Astrocyte of the cerebellum (primary cell): Measurements from ENCODE around the gene ZDHHC3.

ENCODE experiments used
- DNase-seq: peaks from one replicate; pipeline ENCODE4 v3.0.0-alpha.2; 2011; ENCODE audit warnings: low read depth
- H3K4me3 ChIP-seq: 2 replicates; pipeline ENCODE4 v1.5.1; 2011; ENCODE audit warnings: mild to moderate bottlenecking, low read depth, low read length, moderate library complexity
- in situ Hi-C: cut with HindIII; loops from 2 replicates; pipeline ENCODE4 v1.10.0; 2017; ENCODE audit warnings: low sequenced_read_pairs
- TF ChIP-seq, protein P1 (sequence below): IDR thresholded peaks from 2 replicates; pipeline ENCODE4 v1.5.1; 2012; ENCODE audit warnings: low read length, low read depth, moderate library complexity, mild to moderate bottlenecking; ENCODE audit errors: missing control alignments

ZDHHC3 gene

DNA sequence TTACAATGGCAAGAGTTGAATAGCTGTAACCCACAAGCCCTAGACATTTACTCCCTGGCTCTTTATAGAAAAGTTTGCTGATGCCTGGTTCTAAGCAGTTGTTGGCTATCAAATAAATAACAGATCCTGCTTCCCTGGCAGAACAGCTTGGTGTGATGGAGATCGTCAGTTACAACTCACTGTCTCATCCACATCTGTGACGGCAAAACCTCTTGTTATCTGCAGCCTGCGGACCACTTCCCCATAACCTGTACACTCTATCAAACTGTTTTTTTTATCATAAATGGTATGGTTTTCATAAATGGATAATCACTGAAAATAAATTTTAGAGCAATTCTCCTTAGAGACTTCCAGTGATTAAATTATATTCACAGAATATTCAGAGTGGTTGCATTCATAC, 14.1 kb downstream of the ZDHHC3 start:
- TF ChIP-seq, protein P1, sequence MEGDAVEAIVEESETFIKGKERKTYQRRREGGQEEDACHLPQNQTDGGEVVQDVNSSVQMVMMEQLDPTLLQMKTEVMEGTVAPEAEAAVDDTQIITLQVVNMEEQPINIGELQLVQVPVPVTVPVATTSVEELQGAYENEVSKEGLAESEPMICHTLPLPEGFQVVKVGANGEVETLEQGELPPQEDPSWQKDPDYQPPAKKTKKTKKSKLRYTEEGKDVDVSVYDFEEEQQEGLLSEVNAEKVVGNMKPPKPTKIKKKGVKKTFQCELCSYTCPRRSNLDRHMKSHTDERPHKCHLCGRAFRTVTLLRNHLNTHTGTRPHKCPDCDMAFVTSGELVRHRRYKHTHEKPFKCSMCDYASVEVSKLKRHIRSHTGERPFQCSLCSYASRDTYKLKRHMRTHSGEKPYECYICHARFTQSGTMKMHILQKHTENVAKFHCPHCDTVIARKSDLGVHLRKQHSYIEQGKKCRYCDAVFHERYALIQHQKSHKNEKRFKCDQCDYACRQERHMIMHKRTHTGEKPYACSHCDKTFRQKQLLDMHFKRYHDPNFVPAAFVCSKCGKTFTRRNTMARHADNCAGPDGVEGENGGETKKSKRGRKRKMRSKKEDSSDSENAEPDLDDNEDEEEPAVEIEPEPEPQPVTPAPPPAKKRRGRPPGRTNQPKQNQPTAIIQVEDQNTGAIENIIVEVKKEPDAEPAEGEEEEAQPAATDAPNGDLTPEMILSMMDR, result no peak
- in situ Hi-C loops, result no loop called here
- DNase-seq, result no peak

DNA sequence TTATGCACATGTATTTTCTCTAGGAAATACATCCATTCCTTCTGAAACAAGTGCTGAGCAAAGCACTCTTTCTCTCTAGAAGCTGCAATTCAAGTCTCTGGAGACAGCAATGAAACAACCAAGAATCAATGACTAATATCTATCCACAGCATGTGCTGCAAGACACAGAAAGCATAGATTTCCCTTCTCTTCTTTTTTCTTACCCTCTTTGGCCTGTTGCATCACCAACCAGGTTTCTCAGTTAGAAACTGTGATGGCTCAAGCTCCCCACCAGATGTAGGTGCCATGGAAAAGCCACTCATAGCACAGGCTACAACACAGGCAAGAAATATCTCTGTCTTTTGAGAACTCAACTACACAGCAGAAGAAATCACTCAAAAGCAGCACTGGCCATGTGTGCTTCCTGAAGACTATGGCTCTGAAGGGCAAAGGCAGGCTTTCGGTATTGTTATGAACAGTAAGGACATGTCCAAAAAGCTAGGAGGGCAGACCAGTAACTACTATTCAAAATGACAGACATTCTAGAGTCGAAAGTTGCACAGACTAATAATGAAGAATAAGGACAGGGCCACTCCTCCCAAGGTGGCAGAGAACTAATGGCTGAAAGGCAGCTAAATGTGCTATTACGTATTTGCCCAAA, 15.5 kb downstream of the ZDHHC3 start:
- TF ChIP-seq, protein P1, result no peak
- no peak overlapping the region for H3K4me3 ChIP-seq
- in situ Hi-C loops, result no loop called here
- no peak for DNase-seq

More for the DNA sequence above, 14.1 kb downstream of the ZDHHC3 start:
- H3K4me3 ChIP-seq, result no peak overlapping the region

DNA sequence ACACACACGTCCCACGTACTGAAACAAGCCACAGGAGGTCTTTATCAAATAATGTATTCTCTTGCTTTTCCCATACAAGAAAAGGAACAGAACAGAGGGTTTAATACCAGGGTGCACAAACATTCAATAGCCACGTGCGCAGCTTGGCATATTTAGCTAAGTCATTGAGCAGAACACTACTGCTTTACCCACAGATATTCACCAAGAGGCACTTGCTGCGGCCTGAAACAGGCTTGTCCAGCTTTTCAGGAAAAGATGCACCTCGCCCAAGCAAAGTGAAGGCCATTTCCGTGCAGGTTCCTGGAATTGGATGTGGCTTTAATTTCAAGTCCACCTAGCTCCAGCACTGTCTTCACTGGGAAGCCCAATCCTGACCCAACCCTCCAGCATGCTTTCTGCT, 17.6 kb downstream of the ZDHHC3 start:
- H3K4me3 ChIP-seq, result no peak overlapping the region
- in situ Hi-C loops, result no loop called here
- TF ChIP-seq, protein P1, result no peak
- DNase-seq, result no peak

DNA sequence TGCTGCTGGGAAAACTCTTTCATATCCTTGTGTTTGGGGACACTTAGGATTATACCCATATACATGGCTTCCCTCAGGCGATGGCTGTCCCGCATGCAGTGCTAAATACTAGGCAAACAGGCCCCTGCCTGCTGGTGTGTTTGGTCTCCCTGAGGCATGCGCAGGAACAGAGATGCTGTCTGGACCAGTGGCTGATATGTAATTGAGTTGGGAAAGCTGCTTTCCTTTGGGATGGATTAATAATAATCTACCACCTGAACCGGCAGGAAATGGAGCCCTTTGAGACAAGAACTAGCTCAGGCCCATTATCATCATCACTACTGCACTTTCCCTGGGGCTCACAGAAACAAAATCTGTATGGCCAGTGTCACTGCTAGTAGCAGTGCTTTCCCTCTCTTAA, 18.0 kb downstream of the ZDHHC3 start:
- TF ChIP-seq, protein P1, result no peak
- DNase-seq, result no peak
- in situ Hi-C loops, result no loop called here
- H3K4me3 ChIP-seq, result no peak overlapping the region

DNA sequence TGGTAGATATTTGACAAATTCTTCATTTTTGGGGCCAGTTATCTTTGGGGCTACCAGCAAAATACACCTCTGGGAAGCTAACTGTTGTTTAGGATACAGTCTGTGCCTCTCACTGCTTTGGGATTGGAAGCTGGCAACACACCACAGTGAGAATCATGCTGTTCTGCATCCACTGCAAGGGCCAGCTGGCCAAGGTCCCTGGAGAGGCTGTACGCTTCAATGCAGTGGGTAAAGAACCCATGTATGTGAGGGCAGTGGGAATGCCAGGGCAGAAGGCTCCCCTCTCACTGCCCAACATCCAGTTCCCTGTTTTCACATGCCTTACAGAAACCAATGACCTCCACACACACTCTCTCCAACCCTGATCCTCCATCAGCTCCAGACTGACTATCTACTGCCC, 20.1 kb downstream of the ZDHHC3 start:
- TF ChIP-seq, protein P1, result no peak
- no peak overlapping the region for H3K4me3 ChIP-seq
- DNase-seq, result no peak
- in situ Hi-C loops, result no loop called here

DNA sequence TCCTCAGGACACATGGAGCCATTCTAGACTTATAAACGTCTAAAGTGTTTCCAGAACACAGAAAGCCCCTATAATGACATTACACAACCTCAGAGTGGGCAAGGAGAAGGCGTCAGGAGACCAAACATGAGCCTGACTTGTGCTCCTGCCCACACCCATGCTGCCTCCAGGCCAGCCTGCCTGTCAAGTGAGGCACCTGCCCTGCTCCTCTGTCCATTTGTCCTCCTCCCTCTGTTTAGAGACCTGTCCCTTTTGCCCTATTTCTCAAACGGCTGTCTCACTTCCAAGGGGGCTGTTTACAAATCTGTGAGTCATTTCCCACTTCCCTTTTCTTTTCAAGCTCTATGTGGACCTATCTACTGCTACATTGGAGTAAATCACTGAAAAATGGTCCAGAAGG, 21.0 kb downstream of the ZDHHC3 start:
- in situ Hi-C loops, result no loop called here
- no peak overlapping the region for H3K4me3 ChIP-seq
- no peak for DNase-seq
- TF ChIP-seq, protein P1, result no peak
